Stimulated activated naive B cell treated with anti-CD40 and anti-IgM and Interleukin-4, amounts not matched to agents 10 μg/mL and 1 μg/mL and 100 μg/mL, for 72 hours (primary cell): ENCODE results near the gene LCN10.
"Not testable (repeated sequence)": the region's sequence is repeated elsewhere in the genome, so short reads cannot be mapped to it uniquely, and the experiment has no call there.

Source experiments
- ATAC-seq, 2 donors: fragments of 150-1000 bp; cut with Tn5 transposase; replicated peaks; 2 replicates each; pipeline ENCODE4 v1.10.0; 2021; ENCODE audit warnings: moderate library complexity in 1 of 2
- DNase-seq: peaks from one replicate; pipeline ENCODE4 v3.0.0; 2021
- H3K27ac Mint-ChIP-seq: one replicate; pipeline ENCODE4 v1.8.0; 2022; ENCODE audit warnings: mild to moderate bottlenecking, mixed read lengths
- H3K27me3 Mint-ChIP-seq, 2 donors: one replicate each; pipeline ENCODE4 v1.8.0; 2022; ENCODE audit warnings: mixed read lengths in 2 of 2
- H3K36me3 Mint-ChIP-seq, 2 donors: one replicate each; pipeline ENCODE4 v1.8.0; 2022; ENCODE audit warnings: mixed read lengths in 2 of 2, mild to moderate bottlenecking in 1 of 2
- H3K4me1 Mint-ChIP-seq, 2 donors: one replicate each; pipeline ENCODE4 v1.8.0; 2022; ENCODE audit warnings: mixed read lengths in 2 of 2, mild to moderate bottlenecking in 1 of 2
- H3K4me3 Mint-ChIP-seq, 2 donors: one replicate each; pipeline ENCODE4 v1.8.0; 2022; ENCODE audit warnings: mild to moderate bottlenecking in 2 of 2, mixed read lengths in 2 of 2, moderate library complexity in 1 of 2
- H3K9me3 Mint-ChIP-seq, 2 donors: one replicate each; pipeline ENCODE4 v1.8.0; 2022; ENCODE audit warnings: mixed read lengths in 2 of 2, mild to moderate bottlenecking in 1 of 2

Gene LCN10

DNA sequence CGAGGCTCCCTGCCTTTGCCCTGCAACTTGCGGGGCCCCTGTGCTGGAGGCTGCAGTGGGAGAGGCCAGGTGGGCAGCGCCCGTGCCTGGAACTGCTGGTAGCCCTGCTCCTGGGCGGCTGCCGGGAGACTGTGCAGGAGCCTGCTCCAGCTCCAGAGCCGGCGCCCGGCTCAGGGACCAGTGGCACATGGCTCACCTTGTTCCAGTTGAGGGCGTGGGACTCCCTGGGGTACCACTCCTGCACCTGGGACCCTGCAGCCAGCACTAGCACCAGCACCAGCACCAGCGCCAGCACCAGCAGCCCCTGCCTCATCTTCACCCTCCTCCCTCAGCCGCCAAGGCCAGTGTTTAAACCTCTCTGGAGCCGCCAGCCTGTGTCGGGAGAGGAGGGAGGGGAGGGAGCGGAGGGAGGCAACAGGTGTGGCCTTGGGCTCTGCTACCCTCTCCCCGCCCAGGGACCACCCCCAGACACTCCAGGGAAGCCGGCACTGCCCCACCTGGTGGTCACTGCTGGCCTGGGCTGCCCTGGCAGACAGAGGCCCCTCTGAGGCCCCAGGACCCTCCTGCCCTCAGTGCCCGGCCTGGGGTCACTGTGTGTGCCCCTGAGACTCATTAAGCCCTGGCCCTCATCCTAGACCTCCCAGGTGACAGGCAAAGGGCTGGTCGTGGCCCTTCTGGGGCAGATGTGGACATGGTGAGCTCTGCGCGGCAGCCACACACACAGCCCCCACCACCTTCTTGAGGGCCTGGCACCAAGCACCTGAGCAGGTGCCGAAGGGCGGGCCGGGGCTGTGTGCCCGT lies at the start of gene LCN10:
Gene LCN10, minus strand, starts transcription at position 350 of the 801 bp plus-strand sequence. Its CDS starts 37 bp downstream, at position 313.
- ATAC-seq, result peak; percentile 6 to 18
- Mint-ChIP-seq H3K4me3 (peak within 1 kb of the TSS; percentile 81 to 85), H3K9me3 (no peaks in the 10 kb centered on the region), H3K27me3 (no peaks in the 10 kb centered on the region), H3K36me3 (peaks cover 11 to 15% of the 10 kb centered on the region in 2 donors), H3K27ac (peak within 1 kb of the TSS; percentile 93), H3K4me1 (peaks cover 46 to 67% of the 10 kb centered on the region in 2 donors)
- DNase-seq, result no peak

DNA sequence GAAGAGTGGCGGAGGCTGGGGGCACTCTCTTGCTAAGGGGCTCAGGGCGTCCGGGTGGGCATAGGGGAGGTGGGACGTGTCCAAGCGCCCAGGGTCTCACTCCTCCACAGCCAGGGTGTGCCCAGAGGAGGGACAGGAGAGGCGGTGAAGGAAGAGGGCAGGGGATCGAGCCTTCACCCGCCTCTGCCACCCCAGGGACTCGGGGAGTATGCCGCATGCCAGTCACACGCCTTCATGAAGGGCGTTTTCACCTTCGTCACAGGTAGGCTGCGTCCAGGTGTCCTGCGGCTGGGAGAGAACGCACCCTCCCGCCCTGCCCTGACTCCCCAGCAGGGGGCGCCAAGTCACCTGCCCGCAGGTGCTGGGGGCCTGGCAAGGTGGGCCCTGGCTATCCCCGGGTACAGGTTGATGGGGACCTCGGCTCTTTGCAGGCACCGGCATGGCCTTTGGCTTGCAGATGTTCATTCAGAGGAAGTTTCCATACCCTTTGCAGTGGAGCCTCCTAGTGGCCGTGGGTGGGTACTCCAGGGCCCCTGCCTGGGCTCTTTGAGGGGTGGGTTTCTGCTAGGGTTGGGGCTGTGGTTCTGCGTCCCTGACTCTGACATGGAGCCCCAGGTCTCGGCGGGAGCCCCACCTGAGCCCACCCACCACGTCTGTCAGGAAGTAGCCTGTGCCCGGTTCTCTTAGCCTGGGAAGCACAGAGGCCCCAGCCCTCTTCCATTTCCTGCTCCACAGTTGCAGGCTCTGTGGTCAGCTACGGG lies 49.0 kb upstream of the LCN10 start:
- no peaks in the 10 kb centered on the region for H3K27me3 Mint-ChIP-seq
- H3K4me3 Mint-ChIP-seq, result peak overlapping the region; percentile 92
- ATAC-seq, result peak; percentile 32 to 36
- H3K36me3 Mint-ChIP-seq, result peaks cover 0 to 13% of the 10 kb centered on the region in 2 donors
- peaks cover 13 to 24% of the 10 kb centered on the region in 2 donors for H3K4me1 Mint-ChIP-seq
- peak overlapping the region; percentile 97 for H3K27ac Mint-ChIP-seq
- DNase-seq, result peak; percentile 58
- no peaks in the 10 kb centered on the region for H3K9me3 Mint-ChIP-seq

DNA sequence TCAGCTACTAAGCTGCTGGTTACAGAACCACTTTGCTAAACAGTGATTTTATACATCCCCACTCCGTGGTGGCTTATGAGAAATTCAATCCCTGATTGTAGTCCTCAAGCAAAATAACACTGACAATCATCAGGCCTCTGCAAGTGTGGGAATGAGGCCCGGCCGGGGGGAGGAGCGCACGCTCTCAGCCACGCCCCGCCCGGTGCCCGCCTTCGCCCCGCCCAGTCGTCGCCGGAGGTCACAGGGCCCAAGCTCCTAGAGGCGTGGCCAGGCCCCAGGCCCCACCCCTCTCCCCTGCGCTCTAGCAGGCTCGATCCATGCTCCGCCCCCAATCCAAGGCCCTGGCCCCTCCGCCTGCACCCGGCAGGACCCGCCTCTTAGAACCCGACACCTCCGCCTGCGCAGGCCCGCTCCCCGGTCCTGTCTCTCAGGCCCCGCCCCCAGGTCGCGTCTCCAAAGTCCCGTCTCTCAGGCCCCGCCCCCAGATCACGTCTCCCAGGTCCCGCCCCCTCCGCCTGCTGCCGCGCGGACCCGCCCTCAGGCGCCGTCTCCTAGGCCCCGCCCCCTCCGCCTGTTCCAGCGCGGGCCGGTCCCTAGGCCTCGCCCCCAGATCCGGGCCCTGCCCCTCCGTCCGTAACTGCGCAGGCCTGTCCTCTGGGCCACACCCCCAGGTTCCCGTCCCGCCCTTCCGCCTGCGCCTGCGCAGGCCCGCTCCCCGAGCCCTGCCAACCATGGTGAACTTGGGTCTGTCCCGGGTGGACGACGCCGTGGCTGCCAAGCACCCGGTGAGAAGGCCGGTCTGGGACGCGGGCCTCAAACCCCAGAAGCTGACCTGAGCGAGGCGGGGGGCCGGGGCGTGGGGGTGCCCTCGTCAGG lies 48.1 kb upstream of the LCN10 start, which contains the start of gene TMEM141:
Gene TMEM141, plus strand, starts transcription at position 705 of the 876 bp plus-strand sequence. Its CDS starts 27 bp downstream, at position 732.
- Mint-ChIP-seq H3K4me1 (peaks cover 13 to 24% of the 10 kb centered on the region in 2 donors), H3K27me3 (no peaks in the 10 kb centered on the region), H3K9me3 (no peaks in the 10 kb centered on the region), H3K4me3 (peak within 1 kb of the TSS; percentile 92), H3K27ac (peak within 1 kb of the TSS; percentile 97), H3K36me3 (peaks cover 0 to 13% of the 10 kb centered on the region in 2 donors)
- DNase-seq, result peak; percentile 99
- ATAC-seq, result peak; percentile 88 to 91

DNA sequence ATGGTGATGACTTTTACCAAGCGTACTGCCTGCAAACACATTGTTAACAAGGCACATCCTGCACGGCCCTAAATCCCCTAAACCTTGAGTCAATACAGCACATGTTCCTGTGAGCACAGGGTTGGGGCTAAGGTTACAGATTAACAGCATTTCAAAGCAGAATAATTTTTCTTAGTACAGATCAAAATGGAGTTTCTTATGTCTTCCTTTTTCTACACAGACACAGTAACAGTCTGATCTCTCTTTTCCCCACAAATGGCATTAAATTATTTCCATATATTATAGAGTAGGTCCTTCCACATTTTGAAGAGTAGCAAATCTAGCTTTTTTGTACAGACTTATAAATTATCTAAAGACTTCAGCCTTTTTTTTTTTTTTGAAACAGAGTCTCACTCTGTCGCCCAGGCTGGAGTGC lies 46.8 kb upstream of the LCN10 start:
- ATAC-seq, result no peak
- Mint-ChIP-seq H3K4me3 (no peak overlapping the region), H3K27ac (no peak overlapping the region), H3K27me3 (no peaks in the 10 kb centered on the region), H3K4me1 (peaks cover 19 to 31% of the 10 kb centered on the region in 2 donors), H3K9me3 (no peaks in the 10 kb centered on the region), H3K36me3 (peaks cover 0 to 11% of the 10 kb centered on the region in 2 donors)
- DNase-seq, result no peak

DNA sequence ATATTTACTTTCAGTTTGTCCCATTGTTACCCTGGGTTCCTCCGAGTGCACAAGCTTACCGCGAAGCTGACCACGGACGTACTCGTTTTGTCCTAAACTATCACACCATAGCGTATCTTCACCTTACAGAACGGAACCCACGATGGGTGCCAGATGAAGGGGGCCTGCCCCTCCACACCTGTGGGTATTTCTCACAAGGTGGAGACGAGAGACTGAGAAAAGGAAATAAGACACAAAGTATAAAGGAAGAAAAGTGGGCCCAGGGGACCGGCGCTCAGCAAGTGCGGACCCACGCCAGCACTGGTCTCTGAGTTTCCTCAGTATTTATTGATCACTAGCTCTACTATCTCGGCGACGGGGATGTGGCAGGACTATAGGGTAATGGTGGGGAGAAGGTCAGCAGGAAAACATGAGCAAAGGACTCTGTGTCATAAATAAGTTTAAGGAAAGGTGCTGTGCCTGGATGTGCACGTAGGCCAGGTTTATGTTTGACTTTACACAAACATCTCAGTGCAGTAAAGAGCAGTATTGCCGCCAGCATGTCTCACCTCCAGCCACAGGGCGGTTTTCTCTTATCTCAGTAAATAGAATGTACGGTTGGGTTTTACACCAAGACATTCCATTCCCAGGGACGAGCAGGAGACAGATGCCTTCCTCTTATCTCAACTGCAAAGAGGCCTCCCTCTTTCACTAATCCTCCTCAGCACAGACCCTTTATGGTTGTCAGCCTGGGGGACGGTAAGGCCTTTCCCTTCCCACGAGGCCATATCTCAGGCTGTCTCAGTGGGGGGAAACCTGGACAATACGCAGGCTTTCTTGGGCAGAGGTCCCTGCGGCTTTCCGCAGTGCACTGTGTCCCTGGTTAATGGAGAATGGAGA lies 46.1 kb upstream of the LCN10 start:
- not testable (repeated sequence) for H3K9me3 Mint-ChIP-seq, H3K4me3 Mint-ChIP-seq, DNase-seq, H3K27me3 Mint-ChIP-seq, ATAC-seq, H3K36me3 Mint-ChIP-seq
- Mint-ChIP-seq H3K4me1 (peaks cover 22 to 37% of the 10 kb centered on the region in 2 donors), H3K27ac (peak overlapping the region; percentile 25)

DNA sequence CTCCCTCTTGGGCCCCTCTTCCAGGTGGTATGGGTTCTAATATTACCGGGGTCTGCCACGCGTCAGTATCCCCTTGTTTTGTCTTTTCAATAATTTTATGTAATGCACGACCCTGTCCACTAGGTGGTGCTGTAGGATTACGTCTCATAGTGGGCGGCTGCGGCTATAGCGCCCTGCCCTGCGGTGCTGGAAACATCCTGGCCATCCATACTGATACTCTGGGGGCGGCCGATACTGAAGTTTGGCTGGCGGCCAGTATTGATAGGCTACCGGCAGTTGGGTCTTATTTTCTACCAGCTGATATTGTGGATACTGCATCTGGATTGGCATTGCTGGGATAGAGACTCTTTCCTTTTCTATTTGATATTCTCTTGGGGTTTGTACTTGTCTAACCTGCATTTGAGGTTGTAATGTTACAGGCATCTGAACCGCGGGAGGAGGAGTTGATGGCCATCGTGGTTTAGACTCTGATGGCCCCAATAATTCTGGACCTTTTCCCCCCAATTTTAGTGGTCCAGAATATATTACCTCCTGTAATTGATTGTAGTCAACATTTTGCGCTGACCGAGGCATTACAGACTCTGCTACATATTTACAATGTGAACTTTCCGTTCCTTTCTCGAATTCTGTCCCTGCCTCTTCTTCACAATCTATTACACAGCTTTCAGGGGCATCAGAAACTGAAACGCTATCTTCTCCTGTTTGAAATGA lies 45.1 kb upstream of the LCN10 start:
- Mint-ChIP-seq H3K4me1 (peaks cover 24 to 40% of the 10 kb centered on the region in 2 donors), H3K27ac (no peak overlapping the region), H3K36me3 (no peaks in the 10 kb centered on the region), H3K4me3 (peak overlapping the region in 1 of 2 donors; percentile 20), H3K9me3 (no peaks in the 10 kb centered on the region), H3K27me3 (no peaks in the 10 kb centered on the region)
- peak; percentile 60 for DNase-seq
- ATAC-seq, result no peak

DNA sequence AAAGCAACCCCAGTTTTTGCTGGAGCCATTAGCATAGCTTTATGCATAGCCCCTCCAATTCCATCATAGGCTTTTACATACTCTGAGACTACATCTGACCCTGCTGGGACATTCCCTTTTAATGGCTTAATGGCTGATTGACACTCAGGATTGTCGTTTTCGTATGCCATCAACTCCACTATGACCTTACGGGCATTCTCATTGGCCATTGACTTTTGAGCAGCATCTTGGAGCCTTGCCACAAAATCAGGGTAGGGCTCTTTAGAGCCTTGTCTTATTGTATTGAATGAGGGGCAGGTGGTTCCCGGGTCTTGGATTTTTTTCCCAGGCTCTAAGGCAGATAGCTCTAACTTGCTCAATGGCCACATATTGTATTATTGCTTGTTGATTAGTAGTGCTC lies 44.2 kb upstream of the LCN10 start:
- DNase-seq, H3K4me3 Mint-ChIP-seq, H3K36me3 Mint-ChIP-seq, H3K27me3 Mint-ChIP-seq, H3K27ac Mint-ChIP-seq, ATAC-seq, H3K9me3 Mint-ChIP-seq: not testable (repeated sequence)
- peaks cover 20 to 31% of the 10 kb centered on the region in 2 donors for H3K4me1 Mint-ChIP-seq

DNA sequence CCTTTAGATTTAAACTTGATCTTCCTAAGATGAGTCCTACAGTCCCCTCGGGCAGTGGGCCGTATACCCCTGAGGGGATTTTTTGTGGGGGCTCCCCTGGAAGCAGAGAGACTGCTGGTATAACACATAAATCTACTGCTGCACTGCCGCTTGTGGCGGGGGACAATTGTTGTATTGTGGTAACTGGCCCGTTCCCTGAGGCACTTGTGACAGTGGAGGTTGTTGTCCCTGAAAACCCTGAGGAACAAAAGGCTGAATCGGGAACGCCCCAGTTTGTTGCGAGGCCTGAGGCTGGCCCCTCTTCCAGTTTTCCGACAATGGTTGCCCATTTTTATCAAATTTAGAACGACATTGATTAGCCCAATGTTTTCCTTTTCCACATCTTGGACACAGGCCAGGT lies 43.7 kb upstream of the LCN10 start:
- H3K36me3 Mint-ChIP-seq, result no peaks in the 10 kb centered on the region
- DNase-seq (no peak), ATAC-seq (no peak)
- H3K27ac Mint-ChIP-seq, result no peak overlapping the region
- no peak overlapping the region for H3K4me3 Mint-ChIP-seq
- H3K27me3 Mint-ChIP-seq, result no peaks in the 10 kb centered on the region
- no peaks in the 10 kb centered on the region for H3K9me3 Mint-ChIP-seq
- H3K4me1 Mint-ChIP-seq, result peaks cover 19 to 28% of the 10 kb centered on the region in 2 donors

DNA sequence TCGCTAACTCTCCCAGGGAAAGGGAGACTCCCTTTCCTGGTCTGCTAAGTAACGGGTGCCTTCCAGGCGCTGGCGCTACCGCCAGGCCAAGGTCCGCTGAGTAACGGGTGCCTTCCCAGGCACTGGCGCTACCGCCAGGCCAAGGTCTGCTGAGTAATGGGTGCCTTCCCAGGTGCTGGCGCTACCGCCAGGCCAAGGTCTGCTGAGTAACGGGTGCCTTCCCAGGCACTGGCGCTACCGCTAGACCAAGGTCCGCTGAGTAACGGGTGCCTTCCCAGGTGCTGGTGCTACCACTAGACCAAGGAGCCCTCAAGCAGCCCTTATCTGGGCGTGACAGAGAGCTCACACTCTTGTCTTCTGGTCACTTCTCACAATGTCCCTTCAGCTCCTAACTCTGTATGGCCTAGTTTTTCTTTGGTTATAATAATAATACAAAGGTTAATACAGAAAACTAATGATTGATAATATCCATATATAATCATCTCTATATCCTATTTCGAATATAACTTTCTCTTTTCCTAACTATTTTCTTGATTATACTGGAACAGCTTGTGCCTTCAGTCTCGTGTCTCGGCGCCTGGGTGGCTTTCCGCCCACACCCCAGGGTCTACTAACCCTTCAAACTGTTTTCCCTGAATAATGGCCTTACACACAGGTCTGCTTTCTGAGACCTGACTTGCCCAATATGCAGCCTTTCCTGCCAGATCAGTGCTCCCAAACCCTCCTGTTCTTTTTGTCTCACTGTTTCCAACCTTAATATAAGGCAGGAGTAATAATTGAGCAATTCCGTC lies 43.0 kb upstream of the LCN10 start:
- Mint-ChIP-seq H3K27ac (peak overlapping the region; percentile 56), H3K4me1 (peaks cover 19 to 28% of the 10 kb centered on the region in 2 donors)
- not testable (repeated sequence) for ATAC-seq, H3K9me3 Mint-ChIP-seq, DNase-seq, H3K36me3 Mint-ChIP-seq, H3K27me3 Mint-ChIP-seq, H3K4me3 Mint-ChIP-seq

DNA sequence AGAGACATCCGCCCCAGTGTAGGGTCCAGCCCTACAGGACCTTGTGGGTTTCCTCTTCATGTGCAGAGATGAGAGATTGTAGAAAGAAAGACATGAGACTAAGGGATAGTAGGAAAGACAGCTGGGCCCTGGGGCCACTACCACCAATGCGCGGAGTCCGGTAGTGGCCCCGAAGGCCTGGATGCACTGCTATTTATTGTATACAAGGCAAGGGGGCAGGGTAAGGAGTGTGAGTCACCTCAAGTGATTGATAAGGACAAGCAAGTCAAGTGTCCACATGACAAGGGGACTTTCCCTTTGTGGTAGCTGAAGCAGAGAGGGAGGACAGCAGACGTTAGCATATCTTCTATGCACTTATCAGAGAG lies 42.2 kb upstream of the LCN10 start:
- Mint-ChIP-seq H3K36me3 (no peaks in the 10 kb centered on the region), H3K27me3 (peaks cover 0 to 6% of the 10 kb centered on the region in 2 donors), H3K4me1 (peaks cover 19 to 28% of the 10 kb centered on the region in 2 donors), H3K9me3 (no peaks in the 10 kb centered on the region), H3K4me3 (no peak overlapping the region), H3K27ac (peak overlapping the region; percentile 75)
- ATAC-seq (peak; percentile 74 to 78), DNase-seq (no peak)

DNA sequence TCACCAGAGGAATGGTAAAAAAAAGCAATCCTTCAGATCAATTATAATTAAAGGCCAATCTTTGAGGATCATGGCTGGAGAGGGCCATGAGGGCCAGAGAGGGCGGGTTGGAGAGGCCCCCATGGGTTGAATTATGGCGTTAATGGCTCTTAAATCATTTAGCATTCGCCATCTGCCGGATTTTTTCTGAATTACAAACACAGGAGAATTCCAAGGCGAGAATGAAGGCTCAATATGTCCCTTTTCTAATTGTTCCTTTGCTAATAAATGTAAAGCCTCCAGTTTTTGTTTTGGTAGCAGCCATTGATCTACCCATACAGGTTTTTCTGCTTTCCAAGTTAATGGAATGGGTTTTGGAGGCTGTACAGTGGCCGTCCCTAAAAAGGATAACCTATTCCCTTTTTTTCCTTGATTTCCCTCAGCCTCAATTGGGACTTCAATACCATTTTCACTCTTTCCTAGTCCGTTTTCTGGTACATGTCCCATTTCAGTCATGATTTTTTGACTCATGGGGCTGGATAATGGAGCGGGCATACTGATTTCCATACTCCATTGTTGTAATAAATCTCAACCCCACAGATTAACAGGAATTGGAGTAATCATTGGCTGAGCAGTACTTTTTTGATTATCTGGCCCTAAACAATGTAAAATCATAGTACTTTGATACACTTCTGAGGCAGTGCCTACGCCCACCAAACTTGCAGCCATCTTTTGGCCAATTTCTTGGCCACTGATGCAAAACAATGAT lies 41.7 kb upstream of the LCN10 start:
- no peaks in the 10 kb centered on the region for H3K36me3 Mint-ChIP-seq
- peak overlapping the region in 1 of 2 donors; percentile 17 for H3K4me3 Mint-ChIP-seq
- H3K27ac Mint-ChIP-seq, result peak overlapping the region; percentile 75
- H3K4me1 Mint-ChIP-seq, result peaks cover 19 to 28% of the 10 kb centered on the region in 2 donors
- peaks cover 0 to 6% of the 10 kb centered on the region in 2 donors for H3K27me3 Mint-ChIP-seq
- H3K9me3 Mint-ChIP-seq, result no peaks in the 10 kb centered on the region
- no peak for DNase-seq
- peak; percentile 43 to 58 for ATAC-seq
